Measurements from ENCODE around the gene MSTN.
"Not testable (repeated sequence)": the region's sequence is repeated elsewhere in the genome, so short reads cannot be mapped to it uniquely, and the experiment has no call there.

MSTN gene

DNA sequence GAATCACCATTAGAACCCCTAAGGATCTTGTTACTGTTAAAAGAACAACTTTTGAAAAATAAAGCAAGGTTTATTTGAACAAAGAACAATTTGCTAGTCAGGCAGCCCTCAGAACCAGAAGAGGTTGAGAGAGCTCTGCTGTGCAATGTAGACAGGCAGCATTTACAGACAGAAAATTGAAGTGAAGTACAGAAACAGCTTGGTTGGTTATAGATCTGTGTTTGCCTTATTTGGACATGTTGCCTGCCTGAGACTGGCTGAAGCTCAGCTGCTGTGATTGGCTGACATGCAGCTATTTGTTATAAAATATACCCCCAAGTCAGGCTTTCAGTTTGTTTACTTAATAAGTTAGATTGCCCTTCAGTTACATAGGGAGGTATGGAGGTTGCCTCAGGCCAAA lies 12.5 kb downstream of the MSTN start:
- no peaks in the 10 kb centered on the region for H3K27me3 ChIP-seq (ENCODE audit: control insufficient read depth, insufficient read depth, low read length)
- H3K9me3 ChIP-seq (ENCODE audit: control insufficient read depth, low read length): no peaks in the 10 kb centered on the region
- H3K4me2 ChIP-seq (ENCODE audit: low read length): no peak overlapping the region
- H3K79me2 ChIP-seq: no peaks in the 10 kb centered on the region
- no peak overlapping the region for H3K4me3 ChIP-seq (ENCODE audit: low read depth, low read length)
- no peak overlapping the region for H3K9ac ChIP-seq
- H2AFZ ChIP-seq: no peak overlapping the region
- H3K36me3 ChIP-seq (ENCODE audit: control insufficient read depth, insufficient read depth, low read length): no peaks in the 10 kb centered on the region
- H3K4me1 ChIP-seq: no peaks in the 10 kb centered on the region
- TF ChIP-seq, protein P1, sequence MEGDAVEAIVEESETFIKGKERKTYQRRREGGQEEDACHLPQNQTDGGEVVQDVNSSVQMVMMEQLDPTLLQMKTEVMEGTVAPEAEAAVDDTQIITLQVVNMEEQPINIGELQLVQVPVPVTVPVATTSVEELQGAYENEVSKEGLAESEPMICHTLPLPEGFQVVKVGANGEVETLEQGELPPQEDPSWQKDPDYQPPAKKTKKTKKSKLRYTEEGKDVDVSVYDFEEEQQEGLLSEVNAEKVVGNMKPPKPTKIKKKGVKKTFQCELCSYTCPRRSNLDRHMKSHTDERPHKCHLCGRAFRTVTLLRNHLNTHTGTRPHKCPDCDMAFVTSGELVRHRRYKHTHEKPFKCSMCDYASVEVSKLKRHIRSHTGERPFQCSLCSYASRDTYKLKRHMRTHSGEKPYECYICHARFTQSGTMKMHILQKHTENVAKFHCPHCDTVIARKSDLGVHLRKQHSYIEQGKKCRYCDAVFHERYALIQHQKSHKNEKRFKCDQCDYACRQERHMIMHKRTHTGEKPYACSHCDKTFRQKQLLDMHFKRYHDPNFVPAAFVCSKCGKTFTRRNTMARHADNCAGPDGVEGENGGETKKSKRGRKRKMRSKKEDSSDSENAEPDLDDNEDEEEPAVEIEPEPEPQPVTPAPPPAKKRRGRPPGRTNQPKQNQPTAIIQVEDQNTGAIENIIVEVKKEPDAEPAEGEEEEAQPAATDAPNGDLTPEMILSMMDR (IDR thresholded peaks at IDR 0.05): no peak
- H3K27ac ChIP-seq: no peak overlapping the region

DNA sequence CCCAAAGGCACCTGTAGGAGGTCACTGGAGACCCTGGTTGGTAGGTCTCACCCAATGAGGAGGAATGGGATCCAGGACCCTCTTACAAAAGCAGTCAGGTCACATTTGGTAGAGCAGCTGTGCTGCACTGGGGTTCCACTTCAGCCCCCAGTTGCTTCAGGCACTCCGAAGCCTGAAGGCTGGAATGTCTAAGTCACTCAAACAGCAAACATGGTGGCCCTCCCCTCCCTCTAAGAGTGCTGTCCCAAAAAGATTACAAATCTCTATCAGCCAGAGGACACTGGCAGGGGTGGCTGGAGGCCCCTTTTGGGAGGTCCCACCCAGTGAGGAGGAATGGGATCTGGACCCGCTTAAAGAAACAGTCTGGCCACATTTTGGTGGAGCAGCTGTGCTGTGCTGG lies 17.7 kb downstream of the MSTN start:
- TF ChIP-seq, protein P1 (IDR thresholded peaks at IDR 0.05): no peak

DNA sequence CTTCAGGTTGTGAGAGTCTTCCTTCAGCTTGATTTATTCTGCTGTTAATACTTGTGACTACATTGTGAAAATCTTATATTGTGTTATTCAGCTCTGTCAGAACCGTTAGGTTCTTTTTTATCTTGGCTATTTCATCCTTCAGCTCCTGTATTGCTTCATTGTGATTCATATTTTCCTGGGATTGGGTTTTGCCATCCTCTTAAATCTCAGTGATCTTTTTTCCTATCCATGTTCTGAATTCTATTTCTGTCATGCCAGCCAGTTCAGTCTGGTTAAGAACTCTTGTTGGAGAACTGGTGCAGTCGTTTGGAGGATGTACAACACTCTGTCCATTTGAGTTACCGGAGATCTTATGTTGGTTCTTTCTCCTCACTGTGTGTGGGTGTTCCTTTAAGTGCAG lies 19.1 kb downstream of the MSTN start:
- TF ChIP-seq, protein P1 (IDR thresholded peaks at IDR 0.05): no peak
- Histone ChIP-seq H3K4me3 (ENCODE audit: low read depth, low read length) (no peak overlapping the region), H3K4me2 (ENCODE audit: low read length) (no peak overlapping the region)

More for the DNA sequence above, 17.7 kb downstream of the MSTN start:
- H3K9me3 ChIP-seq (ENCODE audit: control insufficient read depth, low read length): no peaks in the 10 kb centered on the region
- H3K4me1 ChIP-seq: no peaks in the 10 kb centered on the region
- no peak overlapping the region for H3K27ac ChIP-seq
- no peak overlapping the region for H3K4me3 ChIP-seq (ENCODE audit: low read depth, low read length)
- no peak overlapping the region for H2AFZ ChIP-seq
- no peaks in the 10 kb centered on the region for H3K27me3 ChIP-seq (ENCODE audit: control insufficient read depth, insufficient read depth, low read length)
- H3K79me2 ChIP-seq: no peaks in the 10 kb centered on the region
- H3K4me2 ChIP-seq (ENCODE audit: low read length): no peak overlapping the region
- H3K36me3 ChIP-seq (ENCODE audit: control insufficient read depth, insufficient read depth, low read length): no peaks in the 10 kb centered on the region
- no peak overlapping the region for H3K9ac ChIP-seq

DNA sequence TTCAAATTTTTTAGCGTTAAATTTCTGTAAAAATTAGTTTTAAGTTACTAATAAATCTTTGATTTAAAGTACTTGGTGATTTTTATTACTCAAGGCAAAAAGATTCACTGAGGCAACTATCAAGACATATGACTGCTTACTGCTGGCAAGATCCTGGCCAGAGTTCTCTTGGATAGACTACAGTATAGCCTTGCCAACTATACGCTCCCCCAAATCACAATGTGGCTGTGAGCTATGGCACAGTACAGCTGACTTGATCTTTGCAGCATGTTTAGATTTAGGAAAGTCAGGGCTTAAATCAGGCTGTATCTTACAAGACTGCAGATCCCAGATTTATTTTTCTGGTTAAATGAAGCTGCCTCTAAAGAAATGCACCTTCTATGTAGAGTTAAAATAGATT lies 26.5 kb downstream of the MSTN start:
- Histone ChIP-seq H3K9ac (no peak overlapping the region), H3K79me2 (no peaks in the 10 kb centered on the region), H2AFZ (no peak overlapping the region), H3K36me3 (ENCODE audit: control insufficient read depth, insufficient read depth, low read length) (no peaks in the 10 kb centered on the region), H3K4me2 (ENCODE audit: low read length) (no peak overlapping the region), H3K27ac (no peak overlapping the region), H3K4me1 (no peaks in the 10 kb centered on the region), H3K4me3 (ENCODE audit: low read depth, low read length) (no peak overlapping the region), H3K27me3 (ENCODE audit: control insufficient read depth, insufficient read depth, low read length) (no peaks in the 10 kb centered on the region), H3K9me3 (ENCODE audit: control insufficient read depth, low read length) (no peaks in the 10 kb centered on the region)
- TF ChIP-seq, protein P1 (IDR thresholded peaks at IDR 0.05): no peak

More for the DNA sequence above, 19.1 kb downstream of the MSTN start:
- Histone ChIP-seq H3K27me3 (ENCODE audit: control insufficient read depth, insufficient read depth, low read length) (no peaks in the 10 kb centered on the region), H3K9me3 (ENCODE audit: control insufficient read depth, low read length) (no peaks in the 10 kb centered on the region), H2AFZ (no peak overlapping the region), H3K36me3 (ENCODE audit: control insufficient read depth, insufficient read depth, low read length) (no peaks in the 10 kb centered on the region), H3K9ac (no peak overlapping the region), H3K79me2 (no peaks in the 10 kb centered on the region), H3K27ac (no peak overlapping the region), H3K4me1 (no peaks in the 10 kb centered on the region)

DNA sequence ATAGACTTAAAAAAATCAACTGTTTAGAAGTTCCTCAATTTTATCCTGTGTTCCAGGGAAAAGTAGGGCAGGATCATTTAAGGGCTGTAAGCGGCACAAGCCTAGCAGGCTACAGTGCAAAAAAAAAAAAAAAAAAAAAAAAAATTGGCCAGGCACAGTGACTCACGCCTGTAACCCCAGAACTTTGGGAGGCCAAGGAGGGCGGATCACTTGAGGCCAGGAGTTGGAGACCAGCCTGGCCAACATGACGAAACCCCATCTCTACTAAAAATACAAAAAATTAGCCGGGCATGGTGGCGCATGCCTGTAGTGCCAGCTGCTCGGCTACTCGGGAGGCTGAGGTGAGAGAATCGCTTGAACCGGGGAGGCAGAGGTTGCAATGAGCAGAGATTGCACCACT lies 28.1 kb downstream of the MSTN start:
- H3K4me1 ChIP-seq; H3K9me3 ChIP-seq (ENCODE audit: control insufficient read depth, low read length); H3K27ac ChIP-seq; H3K9ac ChIP-seq; H3K4me2 ChIP-seq (ENCODE audit: low read length); H3K4me3 ChIP-seq (ENCODE audit: low read depth, low read length); H2AFZ ChIP-seq; H3K79me2 ChIP-seq; H3K36me3 ChIP-seq (ENCODE audit: control insufficient read depth, insufficient read depth, low read length); H3K27me3 ChIP-seq (ENCODE audit: control insufficient read depth, insufficient read depth, low read length): not testable (repeated sequence)

Measured in parathyroid adenoma (tissue), 2 donors.